ENCODE measurements around the gene PTPRN2. TPM values are rescaled to one million over a fixed set of nuclear protein-coding genes. Genes with fewer than 3 reads are reported as not detected.

The PTPRN2 gene
- total RNA-seq, 1 experiment from 2014 or later = 2.1 TPM

- H3K27me3 ChIP-seq (ENCODE audit: insufficient read depth, low read length) = no peaks in the 10 kb centered on the region
Observed at GRCh38 chr7:158356454-158356853, 231.2 kb downstream of the PTPRN2 start.

More at GRCh38 chr7:158356454-158356853, 231.2 kb downstream of the PTPRN2 start:
- intact Hi-C loops (cut with micrococcal nuclease) = loop anchor here (10.0 kb wide), 1 partner anchor 382 kb away; no protein-coding TSS in a partner anchor
- TF ChIP-seq ELF1 (IDR thresholded peaks at IDR 0.05; ENCODE audit: borderline replicate concordance, low read depth) = no peak
- TF ChIP-seq POLR2AphosphoS5 (IDR thresholded peaks at IDR 0.05; ENCODE audit: low read depth, low read length) = no peak
- no peak for TF ChIP-seq RAD21 (IDR thresholded peaks at IDR 0.05; ENCODE audit: low read depth)
- no peak for TF ChIP-seq SP1 (IDR thresholded peaks at IDR 0.05; ENCODE audit: low read depth)
- no peak for TF ChIP-seq JUND (IDR thresholded peaks at IDR 0.05)
- no peak for TF ChIP-seq YY1 (IDR thresholded peaks at IDR 0.05; ENCODE audit: extremely low read depth, insufficient replicate concordance, low read depth, low read length)
- TF ChIP-seq, protein P1, sequence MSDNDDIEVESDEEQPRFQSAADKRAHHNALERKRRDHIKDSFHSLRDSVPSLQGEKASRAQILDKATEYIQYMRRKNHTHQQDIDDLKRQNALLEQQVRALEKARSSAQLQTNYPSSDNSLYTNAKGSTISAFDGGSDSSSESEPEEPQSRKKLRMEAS (IDR thresholded peaks at IDR 0.05) = no peak
- TF ChIP-seq EZH2 (IDR thresholded peaks at IDR 0.05) = no peak
- TF ChIP-seq, protein P2, sequence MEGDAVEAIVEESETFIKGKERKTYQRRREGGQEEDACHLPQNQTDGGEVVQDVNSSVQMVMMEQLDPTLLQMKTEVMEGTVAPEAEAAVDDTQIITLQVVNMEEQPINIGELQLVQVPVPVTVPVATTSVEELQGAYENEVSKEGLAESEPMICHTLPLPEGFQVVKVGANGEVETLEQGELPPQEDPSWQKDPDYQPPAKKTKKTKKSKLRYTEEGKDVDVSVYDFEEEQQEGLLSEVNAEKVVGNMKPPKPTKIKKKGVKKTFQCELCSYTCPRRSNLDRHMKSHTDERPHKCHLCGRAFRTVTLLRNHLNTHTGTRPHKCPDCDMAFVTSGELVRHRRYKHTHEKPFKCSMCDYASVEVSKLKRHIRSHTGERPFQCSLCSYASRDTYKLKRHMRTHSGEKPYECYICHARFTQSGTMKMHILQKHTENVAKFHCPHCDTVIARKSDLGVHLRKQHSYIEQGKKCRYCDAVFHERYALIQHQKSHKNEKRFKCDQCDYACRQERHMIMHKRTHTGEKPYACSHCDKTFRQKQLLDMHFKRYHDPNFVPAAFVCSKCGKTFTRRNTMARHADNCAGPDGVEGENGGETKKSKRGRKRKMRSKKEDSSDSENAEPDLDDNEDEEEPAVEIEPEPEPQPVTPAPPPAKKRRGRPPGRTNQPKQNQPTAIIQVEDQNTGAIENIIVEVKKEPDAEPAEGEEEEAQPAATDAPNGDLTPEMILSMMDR (IDR thresholded peaks at IDR 0.05 in 2 of 3, conservative IDR thresholded peaks at IDR 0.05 in 1 of 3; ENCODE audit: borderline replicate concordance in 1 of 3, insufficient read depth in 1 of 3, low read depth in 2 of 3, low read length in 2 of 3) = no peak
- TF ChIP-seq CBX3 (IDR thresholded peaks at IDR 0.05; ENCODE audit: low read depth) = no peak
- no peak for TF ChIP-seq FOSL1 (IDR thresholded peaks at IDR 0.05; ENCODE audit: low read depth)
- TF ChIP-seq ZFX (IDR thresholded peaks at IDR 0.05) = no peak
- TF ChIP-seq POLR2A (IDR thresholded peaks at IDR 0.05; ENCODE audit: borderline replicate concordance, extremely low read depth, insufficient read depth, insufficient read length) = no peak
- no peak for TF ChIP-seq SIN3A (IDR thresholded peaks at IDR 0.05; ENCODE audit: low read depth)
- TF ChIP-seq SRF (IDR thresholded peaks at IDR 0.05; ENCODE audit: low read depth) = no peak
- TF ChIP-seq REST (IDR thresholded peaks at IDR 0.05; ENCODE audit: low read depth) = no peak
- no peak for TF ChIP-seq CEBPB (IDR thresholded peaks at IDR 0.05; ENCODE audit: low read depth)
- no peak for TF ChIP-seq TCF7L2 (IDR thresholded peaks at IDR 0.05; ENCODE audit: borderline replicate concordance, extremely low read depth, insufficient read depth, insufficient read length)
- no peak overlapping the region for H2AFZ ChIP-seq (ENCODE audit: low read depth, low read length, poor library complexity, severe bottlenecking)
- ChIA-PET POLR2A (no interaction called here), CTCF (no interaction called here), RAD21 (ENCODE audit: low non-redundant PET in 1 of 2, low total read pairs in 2 of 2, uncharacterized antibody in 2 of 2, unreplicated experiment in 2 of 2) (no interaction called here)
- DNase-seq (ENCODE audit: low read depth, low spot score) (no peak), ATAC-seq (no peak)
- H3K9me2 ChIP-seq (ENCODE audit: insufficient read depth) = no peaks in the 10 kb centered on the region
- no peaks in the 10 kb centered on the region for H4K20me1 ChIP-seq (ENCODE audit: insufficient read depth)
- H3K4me3 ChIP-seq (replicated peaks in 1 of 2; ENCODE audit: low read depth in 1 of 2, low read length in 2 of 2) = no peak overlapping the region
- H3K36me3 ChIP-seq (ENCODE audit: control insufficient read depth in 1 of 2, insufficient read depth in 2 of 2, low read length in 2 of 2) = no peaks in the 10 kb centered on the region
- H3K4me1 ChIP-seq (ENCODE audit: control insufficient read depth in 1 of 2, insufficient read depth in 2 of 2, low read length in 2 of 2) = no peaks in the 10 kb centered on the region
- H3K9ac ChIP-seq (ENCODE audit: low read length) = no peak overlapping the region
- no peaks in the 10 kb centered on the region for H3K9me3 ChIP-seq (ENCODE audit: control insufficient read depth in 1 of 2, insufficient read depth in 1 of 2, low read depth in 1 of 2, low read length in 2 of 2)
- BruUV-seq (replicated peaks) = no TSS peak
- H3K4me2 ChIP-seq (ENCODE audit: low read length) = no peak overlapping the region
- no peaks in the 10 kb centered on the region for H3K79me2 ChIP-seq (ENCODE audit: insufficient read depth, low read length)
- H3K27ac ChIP-seq (ENCODE audit: low read depth, low read length) = no peak overlapping the region
